Heart right ventricle (tissue), 16 donors: Measurements from ENCODE around the gene CTXND2. TPM values are rescaled to one million over a fixed set of nuclear protein-coding genes. Genes with fewer than 3 reads are reported as not detected.

Experiments used
- ATAC-seq, 8 donors: fragments of 200-7000 bp; cut with Tn5 transposase; one replicate each; pipeline ENCODE4 v1.9.1; 2020; ENCODE audit warnings: mild to moderate bottlenecking in 8 of 8, moderate library complexity in 8 of 8, moderate number of reproducible peaks in 1 of 8
- DNase-seq, 2 donors: peaks; one replicate each; pipeline ENCODE4 v3.0.0-alpha.2; 2020
- H3K27ac ChIP-seq, 10 donors: fragments of 200-600 bp; sonication (generic) in 2 of 10; one replicate each; pipeline versions ENCODE4 v1.5.0 to v1.8.0; 2020 to 2022; ENCODE audit warnings: mild to moderate bottlenecking in 3 of 10
- H3K27me3 ChIP-seq, 7 donors: fragments of 200-600 bp; one replicate each; pipeline ENCODE4 v1.8.0; 2021 to 2022; ENCODE audit warnings: mild to moderate bottlenecking in 2 of 7
- H3K36me3 ChIP-seq, 9 donors: fragments of 200-600 bp; sonication (generic) in 1 of 9; one replicate each; pipeline versions ENCODE4 v1.5.0 to v1.8.0; 2020 to 2022; ENCODE audit warnings: mild to moderate bottlenecking in 2 of 9
- H3K4me1 ChIP-seq, 9 donors: fragments of 200-600 bp; sonication (generic) in 1 of 9; one replicate each; pipeline versions ENCODE4 v1.5.0 to v1.8.0; 2020 to 2022; ENCODE audit warnings: mild to moderate bottlenecking in 4 of 9
- H3K4me3 ChIP-seq, 10 donors: fragments of 200-600 bp; sonication (generic) in 2 of 10; one replicate each; pipeline versions ENCODE4 v1.5.0 to v1.8.0; 2020 to 2022; ENCODE audit warnings: mild to moderate bottlenecking in 7 of 10, moderate library complexity in 2 of 10
- H3K9me3 ChIP-seq, 11 donors: fragments of 200-600 bp in 10 of 11; sonication (generic) in 2 of 11; one replicate each; pipeline versions ENCODE4 v1.5.0 to v1.8.0; 2013 to 2022; ENCODE audit warnings: mild to moderate bottlenecking in 2 of 11, control low read depth in 1 of 11, moderate library complexity in 1 of 11
- WGBS, 2 donors: extraction: QIAGEN DNeasy Blood & Tissue Kit; methylation state at CpG; one replicate each; pipeline ENCODE4 v1.1.7; 2013; ENCODE audit warnings: inconsistent platforms in 1 of 2; 5-methylcytosine and 5-hydroxymethylcytosine counted together
- intact Hi-C, 10 donors: fragments of 100-400 bp; cut with DNase I; formaldehyde crosslinking; loops; one replicate each; pipeline versions ENCODE4 v1.11.1 to v1.14.2; 2022
- polyA plus RNA-seq, 2 donors: library from polyadenylated mRNA; stranded (reverse); fragments of 200-250 nt; gene quantifications; one replicate each; pipeline ENCODE4 v1.2.3, GENCODE V29; 2013
- total RNA-seq, 10 donors: library from RNA; stranded (reverse); fragmentation: NEBNext Ultra II Directional in 3 of 10; extraction: Animal tissue kit (Norgen Biotek cat#: 25700) in 3 of 10; gene quantifications; one replicate each; pipeline versions ENCODE4 v1.2.1 to v1.2.4, GENCODE V29; 2021 to 2023
- TF ChIP-seq, protein P1 (sequence below), 9 donors: fragments of 200-600 bp; sonication (generic) in 2 of 9; IDR thresholded peaks; one replicate each; pipeline versions ENCODE4 v1.5.0 to v1.8.0; 2021 to 2022; ENCODE audit warnings: antibody characterized with exemption in 9 of 9, mild to moderate bottlenecking in 5 of 9, moderate library complexity in 1 of 9
- donor health status: Arrhythmogenic right ventricular cardiomyopathy.
- donor health status: ischemic (EF 13 %, LVEDD 7.1; RV severe dilation, severe dysfunction).
- donor health status: healthy with polysubstance abuse.
- donor health status: DM: no; HTN: yes; CAD: no.
- donor health status: DM: no; HTN: no; CAD: no.
- donor health status: ischemic (EF 25% LVEDD 6.9; RV normal size, moderate dysfunction).
- donor health status: ischemic (EF 25% LVEDD 5.7; RV mildly dilated, moderate dysfunction).
- donor health status: healthy.
- donor health status: DM: yes; HTN: yes; CAD: no.
- donor health status: Ischemic cardiomyopathy.
- donor health status: ischemic (EF 35%, LVEDD 5.7; RV mildly dilated, moderate dysfunction).
- donor health status: nonischemic (EF 11% LVEDD 7.7; RV severe dilation, severe dysfunction).
- donor health status: DM: yes; HTN: yes; CAD: no.
- donor health status: PGD.
- donor health status: ischemic (EF 29% LVEDD 5.4; RV normal size, mild dysfunction).
- donor health status: nonischemic (EF 23%, LVEDD 6.1; RV moderate dilation, normal function).

The CTXND2 gene
- total and polyA plus RNA-seq, 12 donors: not detected

DNA sequence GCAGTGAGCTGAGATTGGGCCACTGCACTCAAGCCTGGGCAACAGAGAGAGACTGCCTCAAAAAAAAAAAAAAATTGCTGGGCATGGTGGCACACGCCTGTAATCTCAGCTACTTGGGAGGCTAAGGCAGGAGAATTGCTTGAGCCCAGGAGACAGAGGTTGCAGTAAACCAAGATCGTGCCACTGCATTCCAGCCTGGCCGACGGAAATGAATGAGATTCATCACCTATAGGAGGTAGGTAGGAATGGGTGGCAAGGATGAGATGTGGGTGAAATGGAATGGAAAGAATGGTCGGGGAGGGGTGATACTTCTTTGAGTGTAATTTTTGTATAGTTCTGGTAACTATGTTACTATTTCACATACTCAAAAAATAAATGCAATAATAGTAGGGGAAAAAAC is 15.4 kb downstream of the CTXND2 start:
- H3K36me3 ChIP-seq: no peaks in the 10 kb centered on the region
- no peaks in the 10 kb centered on the region for H3K9me3 ChIP-seq
- H3K27me3 ChIP-seq: no peaks in the 10 kb centered on the region
- ATAC-seq (no peak), DNase-seq (no peak)
- no peak overlapping the region for H3K4me3 ChIP-seq
- H3K27ac ChIP-seq: no peak overlapping the region
- TF ChIP-seq, protein P1, sequence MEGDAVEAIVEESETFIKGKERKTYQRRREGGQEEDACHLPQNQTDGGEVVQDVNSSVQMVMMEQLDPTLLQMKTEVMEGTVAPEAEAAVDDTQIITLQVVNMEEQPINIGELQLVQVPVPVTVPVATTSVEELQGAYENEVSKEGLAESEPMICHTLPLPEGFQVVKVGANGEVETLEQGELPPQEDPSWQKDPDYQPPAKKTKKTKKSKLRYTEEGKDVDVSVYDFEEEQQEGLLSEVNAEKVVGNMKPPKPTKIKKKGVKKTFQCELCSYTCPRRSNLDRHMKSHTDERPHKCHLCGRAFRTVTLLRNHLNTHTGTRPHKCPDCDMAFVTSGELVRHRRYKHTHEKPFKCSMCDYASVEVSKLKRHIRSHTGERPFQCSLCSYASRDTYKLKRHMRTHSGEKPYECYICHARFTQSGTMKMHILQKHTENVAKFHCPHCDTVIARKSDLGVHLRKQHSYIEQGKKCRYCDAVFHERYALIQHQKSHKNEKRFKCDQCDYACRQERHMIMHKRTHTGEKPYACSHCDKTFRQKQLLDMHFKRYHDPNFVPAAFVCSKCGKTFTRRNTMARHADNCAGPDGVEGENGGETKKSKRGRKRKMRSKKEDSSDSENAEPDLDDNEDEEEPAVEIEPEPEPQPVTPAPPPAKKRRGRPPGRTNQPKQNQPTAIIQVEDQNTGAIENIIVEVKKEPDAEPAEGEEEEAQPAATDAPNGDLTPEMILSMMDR (IDR thresholded peaks at IDR 0.05): no peak
- intact Hi-C loops: no loop called here
- 93% methylated on average over 5 of the region's 5 CpGs for WGBS, 2 donors
- H3K4me1 ChIP-seq: no peaks in the 10 kb centered on the region

DNA sequence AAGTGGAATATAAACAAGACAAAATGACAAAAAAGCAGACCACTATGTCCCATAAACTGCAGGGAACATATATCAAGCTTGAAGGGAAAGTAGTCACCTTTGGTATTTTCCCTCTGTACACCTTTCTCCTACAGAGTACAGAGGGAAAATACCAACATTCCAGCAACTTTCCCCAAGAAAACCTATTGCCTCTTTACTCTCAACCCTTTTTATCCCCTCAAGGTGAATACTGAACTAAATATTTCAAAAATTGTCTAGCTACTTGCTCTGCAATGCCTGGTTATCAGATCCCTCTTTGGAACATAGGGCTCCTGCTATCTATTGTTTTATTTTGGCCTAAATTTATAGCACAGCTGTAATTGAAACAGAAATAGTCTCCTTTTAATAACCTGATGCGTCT is 15.8 kb downstream of the CTXND2 start:
- DNase-seq (no peak), ATAC-seq (no peak)
- Histone ChIP-seq H3K4me3 (no peak overlapping the region), H3K27me3 (no peaks in the 10 kb centered on the region), H3K36me3 (no peaks in the 10 kb centered on the region), H3K9me3 (no peaks in the 10 kb centered on the region), H3K4me1 (no peaks in the 10 kb centered on the region), H3K27ac (no peak overlapping the region)
- intact Hi-C loops: no loop called here
- WGBS, 2 donors: 59 to 66% methylated on average over 1 of the region's 1 CpG
- TF ChIP-seq, protein P1 (IDR thresholded peaks at IDR 0.05): no peak

GRCh38 chr1:150905301-150905700 is 18.4 kb downstream of the CTXND2 start:
- intact Hi-C loops: no loop called here
- no peak for DNase-seq
- H3K9me3 ChIP-seq: no peaks in the 10 kb centered on the region
- H3K4me3 ChIP-seq: no peak overlapping the region
- no peaks in the 10 kb centered on the region for H3K4me1 ChIP-seq
- no peaks in the 10 kb centered on the region for H3K27me3 ChIP-seq
- no peak for ATAC-seq
- TF ChIP-seq, protein P1 (IDR thresholded peaks at IDR 0.05): no peak
- no peaks in the 10 kb centered on the region for H3K36me3 ChIP-seq
- H3K27ac ChIP-seq: no peak overlapping the region
- 93% methylated on average over 6 of the region's 6 CpGs for WGBS, 2 donors

- intact Hi-C loops: no loop called here
- TF ChIP-seq, protein P1 (IDR thresholded peaks at IDR 0.05): no peak
- Histone ChIP-seq H3K9me3 (no peaks in the 10 kb centered on the region), H3K4me3 (no peak overlapping the region), H3K4me1 (no peaks in the 10 kb centered on the region), H3K36me3 (no peaks in the 10 kb centered on the region), H3K27me3 (no peaks in the 10 kb centered on the region), H3K27ac (no peak overlapping the region)
- DNase-seq (no peak), ATAC-seq (no peak)
- 76 to 88% methylated on average over 1 of the region's 1 CpG for WGBS, 2 donors
Observed at GRCh38 chr1:150906329-150906728, 19.4 kb downstream of the CTXND2 start.

GRCh38 chr1:150906813-150907212 is 19.9 kb downstream of the CTXND2 start:
- WGBS, 2 donors: 79 to 80% methylated on average over 2 of the region's 2 CpGs
- Histone ChIP-seq H3K27me3 (no peaks in the 10 kb centered on the region), H3K4me3 (no peak overlapping the region)

More at GRCh38 chr1:150906813-150907212, 19.9 kb downstream of the CTXND2 start:
- no peak for ATAC-seq
- intact Hi-C loops: no loop called here
- TF ChIP-seq, protein P1 (IDR thresholded peaks at IDR 0.05): no peak
- Histone ChIP-seq H3K4me1 (no peaks in the 10 kb centered on the region), H3K9me3 (no peaks in the 10 kb centered on the region), H3K36me3 (no peaks in the 10 kb centered on the region), H3K27ac (no peak overlapping the region)
- no peak for DNase-seq
